Pancreas (tissue), 10 donors: ENCODE data around the gene SCRN3. TPM values are rescaled to one million over a fixed set of nuclear protein-coding genes. Genes with fewer than 3 reads are reported as not detected.
"Not testable (repeated sequence)": the region's sequence is repeated elsewhere in the genome, so short reads cannot be mapped to it uniquely, and the experiment has no call there.

ENCODE experiments used
- ATAC-seq, 4 donors: fragments of 200-7000 bp; cut with Tn5 transposase; one replicate each; pipeline versions ENCODE4 v1.8.0 to v1.9.1; 2020; ENCODE audit warnings: mild to moderate bottlenecking in 4 of 4, moderate library complexity in 4 of 4
- DNase-seq, 6 donors: peaks; one replicate each; pipeline ENCODE4 v3.0.0-alpha.2; 2020
- FAIRE-seq: peaks from 2 replicates; lab custom pipeline; 2012; peaks lifted over from hg19 to GRCh38; lab: Jason Lieb, UNC
- H3K27ac ChIP-seq, 4 donors: fragments of 200-600 bp; sonication (generic); 1 replicate in 3 of 4; 2 replicates in 1 of 4; pipeline versions ENCODE4 v1.5.0 to v1.8.0; 2020
- H3K27me3 ChIP-seq, 4 donors: fragments of 200-600 bp; one replicate each; pipeline ENCODE4 v1.8.0; 2021
- H3K36me3 ChIP-seq, 3 donors: fragments of 200-600 bp; sonication (generic) in 1 of 3; one replicate each; pipeline versions ENCODE4 v1.5.0 to v1.8.0; 2020 to 2021
- H3K4me1 ChIP-seq, 3 donors: fragments of 200-600 bp; one replicate each; pipeline ENCODE4 v1.8.0; 2021
- H3K4me3 ChIP-seq, 4 donors: fragments of 200-600 bp; sonication (generic) in 2 of 4; one replicate each; pipeline versions ENCODE4 v1.5.0 to v1.8.0; 2020 to 2021
- H3K9me3 ChIP-seq, 4 donors: fragments of 200-600 bp; one replicate each; pipeline ENCODE4 v1.8.0; 2021
- WGBS, 2 donors: extraction: QIAGEN DNeasy Blood & Tissue Kit; methylation state at CpG; one replicate each; pipeline ENCODE4 v1.1.7; 2013; 5-methylcytosine and 5-hydroxymethylcytosine counted together
- intact Hi-C, 3 donors: fragments of 100-400 bp; cut with DNase I; formaldehyde crosslinking; loops; one replicate each; pipeline versions ENCODE4 v1.11.1 to v1.14.2; 2022
- polyA plus RNA-seq, 2 donors: library from polyadenylated mRNA; stranded (reverse); fragments of 200-250 nt; gene quantifications; one replicate each; pipeline ENCODE4 v1.2.3, GENCODE V29; 2013
- total RNA-seq, 6 donors: library from RNA; stranded (reverse); fragmentation: NEBNext Ultra II Directional in 4 of 6; extraction: Animal tissue kit (Norgen Biotek cat#: 25700) in 4 of 6; gene quantifications; one replicate each; pipeline versions ENCODE4 v1.2.1 to v1.2.4, GENCODE V29; 2021 to 2023
- TF ChIP-seq, protein P1 (sequence below), 4 donors: fragments of 200-600 bp; sonication (generic) in 3 of 4; IDR thresholded peaks; one replicate each; pipeline versions ENCODE4 v1.5.0 to v1.8.0; 2021; ENCODE audit warnings: antibody characterized with exemption in 4 of 4
- donor health status: healthy with polysubstance abuse.
- donor health status: DM: no; HTN: no; CAD: no; lungs with moderate emphysema.
- donor health status: DM: no; HTN: no; CAD: no.
- donor health status: control.
- donor health status: control.
- donor health status: Bipolar disorder and iron deficiency.
- donor health status: DM: yes; HTN: yes; CAD: no.
- donor health status: DM: no; HTN: no; CAD: no.
- donor health status: DM: no; HTN: no; CAD: no.
- donor health status: DM: yes; HTN: yes; CAD: no.

The SCRN3 gene
- total RNA-seq = 10 to 100 TPM in 4 of 6 donors, 1 to 10 TPM in 2; 8.2 to 14.8 (median 10.4) TPM
- 1 to 10 TPM; 9.5 to 9.7 TPM for polyA plus RNA-seq

- peak; percentile 81 to 93 (median 88) for DNase-seq
- peak; percentile 96 to 99 (median 98) for ATAC-seq
- TF ChIP-seq, protein P1, sequence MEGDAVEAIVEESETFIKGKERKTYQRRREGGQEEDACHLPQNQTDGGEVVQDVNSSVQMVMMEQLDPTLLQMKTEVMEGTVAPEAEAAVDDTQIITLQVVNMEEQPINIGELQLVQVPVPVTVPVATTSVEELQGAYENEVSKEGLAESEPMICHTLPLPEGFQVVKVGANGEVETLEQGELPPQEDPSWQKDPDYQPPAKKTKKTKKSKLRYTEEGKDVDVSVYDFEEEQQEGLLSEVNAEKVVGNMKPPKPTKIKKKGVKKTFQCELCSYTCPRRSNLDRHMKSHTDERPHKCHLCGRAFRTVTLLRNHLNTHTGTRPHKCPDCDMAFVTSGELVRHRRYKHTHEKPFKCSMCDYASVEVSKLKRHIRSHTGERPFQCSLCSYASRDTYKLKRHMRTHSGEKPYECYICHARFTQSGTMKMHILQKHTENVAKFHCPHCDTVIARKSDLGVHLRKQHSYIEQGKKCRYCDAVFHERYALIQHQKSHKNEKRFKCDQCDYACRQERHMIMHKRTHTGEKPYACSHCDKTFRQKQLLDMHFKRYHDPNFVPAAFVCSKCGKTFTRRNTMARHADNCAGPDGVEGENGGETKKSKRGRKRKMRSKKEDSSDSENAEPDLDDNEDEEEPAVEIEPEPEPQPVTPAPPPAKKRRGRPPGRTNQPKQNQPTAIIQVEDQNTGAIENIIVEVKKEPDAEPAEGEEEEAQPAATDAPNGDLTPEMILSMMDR (IDR thresholded peaks at IDR 0.05) = no peak
- H3K4me3 ChIP-seq = peak within 1 kb of the TSS; percentile 39 to 76 (median 55)
- H3K36me3 ChIP-seq = no peaks in the 10 kb centered on the region
- FAIRE-seq = no peak
- WGBS, 2 donors = 0 to 1% methylated on average over 34 to 35 of the region's 35 CpGs
- H3K4me1 ChIP-seq = peaks cover 0 to 22% (median 12%) of the 10 kb centered on the region in 3 donors
- H3K27ac ChIP-seq = peak within 1 kb of the TSS; percentile 78 to 91 (median 86)
- H3K9me3 ChIP-seq = no peaks in the 10 kb centered on the region
- intact Hi-C loops = no loop called here
- H3K27me3 ChIP-seq = no peaks in the 10 kb centered on the region
These were observed at the start of gene SCRN3 for GRCh38 chr2:174395284-174395968. Gene SCRN3 (plus strand): TSS chr2:174395730. CDS start chr2:174398284, 2,554 bp downstream.

DNA sequence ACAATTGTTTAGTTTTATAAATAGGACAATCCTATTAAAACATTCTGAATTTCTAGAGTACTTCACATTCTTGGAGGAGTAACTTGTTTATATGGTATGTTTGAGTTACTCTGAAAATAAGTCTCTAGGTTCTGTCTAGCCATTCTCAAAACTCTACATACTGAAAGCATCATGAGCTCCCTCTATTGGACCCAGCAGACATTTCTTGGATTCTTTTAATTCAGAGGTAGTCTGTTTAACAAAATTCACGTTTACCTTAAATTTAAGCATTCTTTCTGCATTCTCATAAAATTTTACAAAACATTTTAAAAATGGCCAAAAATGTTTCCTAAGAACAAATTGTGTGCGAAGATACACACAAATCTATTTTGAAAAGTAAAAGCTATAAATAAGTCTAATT lies 45.5 kb upstream of the SCRN3 start:
- peak; percentile 64 for FAIRE-seq
- ATAC-seq = no peak
- Histone ChIP-seq H3K27ac (no peak overlapping the region), H3K4me1 (no peaks in the 10 kb centered on the region), H3K4me3 (no peak overlapping the region), H3K36me3 (peaks cover 0 to 21% (median 0%) of the 10 kb centered on the region in 3 donors), H3K27me3 (no peaks in the 10 kb centered on the region), H3K9me3 (no peaks in the 10 kb centered on the region)
- 86 to 88% methylated on average over 2 of the region's 2 CpGs for WGBS, 2 donors
- TF ChIP-seq, protein P1 (IDR thresholded peaks at IDR 0.05) = peak in 1 of 4 donors; percentile 10
- intact Hi-C loops = no loop called here
- no peak for DNase-seq

GRCh38 chr2:174350593-174351181 lies 44.8 kb upstream of the SCRN3 start:
- TF ChIP-seq, protein P1 (IDR thresholded peaks at IDR 0.05) = no peak
- ATAC-seq = no peak
- no peak overlapping the region for H3K27ac ChIP-seq
- H3K9me3 ChIP-seq = no peaks in the 10 kb centered on the region
- peaks cover 0 to 21% (median 0%) of the 10 kb centered on the region in 3 donors for H3K36me3 ChIP-seq
- no peak for FAIRE-seq
- H3K4me1 ChIP-seq = no peaks in the 10 kb centered on the region
- intact Hi-C loops = no loop called here
- DNase-seq = no peak
- H3K4me3 ChIP-seq = no peak overlapping the region
- H3K27me3 ChIP-seq = no peaks in the 10 kb centered on the region
- WGBS, 2 donors = 94 to 95% methylated on average over 2 of the region's 2 CpGs

DNA sequence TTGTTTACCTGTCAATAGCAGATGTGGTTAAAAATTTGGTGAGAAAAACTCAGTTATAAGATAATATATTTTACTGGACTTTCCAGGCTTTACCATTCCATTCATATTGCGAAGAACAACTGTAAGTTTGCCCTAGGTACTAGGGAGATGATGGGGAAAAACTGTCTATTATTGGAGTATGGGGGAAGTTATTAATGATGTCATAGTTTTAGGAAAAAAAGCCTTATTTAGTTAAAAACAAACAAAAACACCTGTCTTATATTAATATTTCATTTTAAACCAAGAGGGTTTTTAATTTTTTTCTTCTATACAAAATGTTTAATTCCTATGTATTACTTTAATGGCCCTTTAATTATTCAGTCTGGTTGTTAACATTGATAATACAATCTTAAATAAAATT lies 42.5 kb upstream of the SCRN3 start:
- Histone ChIP-seq H3K36me3 (peaks cover 0 to 17% (median 0%) of the 10 kb centered on the region in 3 donors), H3K27me3 (no peaks in the 10 kb centered on the region), H3K9me3 (no peaks in the 10 kb centered on the region), H3K4me1 (no peaks in the 10 kb centered on the region), H3K27ac (no peak overlapping the region), H3K4me3 (no peak overlapping the region)
- FAIRE-seq (no peak), ATAC-seq (no peak), DNase-seq (no peak)
- 95 to 100% methylated on average over 1 of the region's 1 CpG for WGBS, 2 donors
- TF ChIP-seq, protein P1 (IDR thresholded peaks at IDR 0.05) = no peak
- intact Hi-C loops = no loop called here

- Histone ChIP-seq H3K27ac (no peak overlapping the region), H3K27me3 (no peaks in the 10 kb centered on the region), H3K4me3 (no peak overlapping the region), H3K9me3 (no peaks in the 10 kb centered on the region), H3K4me1 (no peaks in the 10 kb centered on the region), H3K36me3 (peaks cover 0 to 6% (median 0%) of the 10 kb centered on the region in 3 donors)
- 97 to 98% methylated on average over 2 of the region's 2 CpGs for WGBS, 2 donors
- intact Hi-C loops = no loop called here
- DNase-seq = no peak
- ATAC-seq = no peak
- FAIRE-seq = no peak
- TF ChIP-seq, protein P1 (IDR thresholded peaks at IDR 0.05) = no peak
These were observed 39.2 kb upstream of the SCRN3 start for GRCh38 chr2:174356347-174356746.

- H3K27ac ChIP-seq, ATAC-seq, FAIRE-seq, intact Hi-C loops, H3K4me1 ChIP-seq, H3K27me3 ChIP-seq, DNase-seq, H3K36me3 ChIP-seq, H3K9me3 ChIP-seq, H3K4me3 ChIP-seq: not testable (repeated sequence)
- WGBS, 2 donors = 100% methylated on average over 4 of the region's 4 CpGs
These were observed 35.9 kb upstream of the SCRN3 start for GRCh38 chr2:174359663-174360062.
